HUES64 (cell line): Measurements from ENCODE around the gene SGIP1.
"Not testable (repeated sequence)": the region's sequence is repeated elsewhere in the genome, so short reads cannot be mapped to it uniquely, and the experiment has no call there.

Experiments
- H3K27ac ChIP-seq: 2 replicates; pipeline ENCODE4 v1.7.0; 2013; ENCODE audit warnings: low read depth, low read length, inconsistent platforms
- H3K27me3 ChIP-seq: 2 replicates; pipeline ENCODE4 v1.6.1; 2013; ENCODE audit warnings: mild to moderate bottlenecking, low read length; ENCODE audit not compliant: insufficient read depth
- H3K36me3 ChIP-seq: 2 replicates; pipeline ENCODE4 v1.6.1; 2013; ENCODE audit warnings: mild to moderate bottlenecking, low read length; ENCODE audit not compliant: insufficient read depth
- H3K4me1 ChIP-seq: 2 replicates; pipeline ENCODE4 v1.6.1; 2013; ENCODE audit warnings: mild to moderate bottlenecking, low read length, moderate library complexity; ENCODE audit not compliant: insufficient read depth
- H3K4me3 ChIP-seq: 2 replicates; pipeline ENCODE4 v1.5.1; 2013; ENCODE audit warnings: mild to moderate bottlenecking, low read length, moderate library complexity
- H3K9ac ChIP-seq: 2 replicates; pipeline ENCODE4 v1.6.1; 2013; ENCODE audit warnings: mild to moderate bottlenecking, low read depth, low read length
- H3K9me3 ChIP-seq: 2 replicates; pipeline ENCODE4 v1.6.1; 2013; ENCODE audit warnings: low read depth, low read length; ENCODE audit not compliant: insufficient read depth
- WGBS: fragments of 150-250, 120-280 bp; methylation state at CpG from one replicate; pipeline ENCODE4 v1.1.7; 2013; ENCODE audit warnings: missing lambda C conversion rate; 5-methylcytosine and 5-hydroxymethylcytosine counted together

Gene SGIP1

GRCh38 chr1:66704177-66704875, 170.4 kb downstream of the SGIP1 start:
- H3K36me3 ChIP-seq: no peaks in the 10 kb centered on the region
- 97% methylated on average over 4 of the region's 4 CpGs for WGBS
- no peaks in the 10 kb centered on the region for H3K4me1 ChIP-seq
- no peak overlapping the region for H3K27ac ChIP-seq
- H3K9me3 ChIP-seq: no peaks in the 10 kb centered on the region
- H3K9ac ChIP-seq: no peak overlapping the region
- no peak overlapping the region for H3K4me3 ChIP-seq
- H3K27me3 ChIP-seq: no peaks in the 10 kb centered on the region

GRCh38 chr1:66705110-66705509, 171.2 kb downstream of the SGIP1 start:
- Histone ChIP-seq H3K9ac (no peak overlapping the region), H3K36me3 (no peaks in the 10 kb centered on the region), H3K9me3 (no peaks in the 10 kb centered on the region), H3K27ac (no peak overlapping the region), H3K27me3 (no peaks in the 10 kb centered on the region), H3K4me3 (no peak overlapping the region), H3K4me1 (no peaks in the 10 kb centered on the region)
- 92% methylated on average over 3 of the region's 5 CpGs for WGBS

GRCh38 chr1:66711420-66711819, 177.5 kb downstream of the SGIP1 start:
- H3K36me3 ChIP-seq: no peaks in the 10 kb centered on the region
- H3K9ac ChIP-seq: no peak overlapping the region
- H3K27ac ChIP-seq: no peak overlapping the region
- no peaks in the 10 kb centered on the region for H3K27me3 ChIP-seq
- peaks cover 11% of the 10 kb centered on the region; the same call in 1 of the 2 replicates for H3K4me1 ChIP-seq
- H3K4me3 ChIP-seq: no peak overlapping the region
- no peaks in the 10 kb centered on the region for H3K9me3 ChIP-seq
- 38% methylated on average over 2 of the region's 2 CpGs for WGBS

GRCh38 chr1:66712839-66713238, 178.9 kb downstream of the SGIP1 start:
- H3K36me3 ChIP-seq: no peaks in the 10 kb centered on the region
- H3K4me1 ChIP-seq: peaks cover 11% of the 10 kb centered on the region; the same call in 1 of the 2 replicates
- 46% methylated on average over 2 of the region's 2 CpGs for WGBS
- H3K27ac ChIP-seq: no peak overlapping the region
- H3K27me3 ChIP-seq: no peaks in the 10 kb centered on the region
- no peaks in the 10 kb centered on the region for H3K9me3 ChIP-seq
- H3K9ac ChIP-seq: no peak overlapping the region
- H3K4me3 ChIP-seq: no peak overlapping the region

GRCh38 chr1:66723985-66724384, 190.0 kb downstream of the SGIP1 start:
- no peaks in the 10 kb centered on the region for H3K27me3 ChIP-seq
- no peaks in the 10 kb centered on the region for H3K4me1 ChIP-seq
- no peak overlapping the region for H3K9ac ChIP-seq
- H3K9me3 ChIP-seq: no peaks in the 10 kb centered on the region
- no peaks in the 10 kb centered on the region for H3K36me3 ChIP-seq
- no peak overlapping the region for H3K4me3 ChIP-seq
- no peak overlapping the region for H3K27ac ChIP-seq

- Histone ChIP-seq H3K27me3 (no peaks in the 10 kb centered on the region), H3K4me1 (no peaks in the 10 kb centered on the region; the same call in 1 of the 2 replicates), H3K36me3 (no peaks in the 10 kb centered on the region), H3K9ac (no peak overlapping the region), H3K27ac (no peak overlapping the region), H3K9me3 (no peaks in the 10 kb centered on the region), H3K4me3 (no peak overlapping the region)
- 35% methylated on average over 9 of the region's 9 CpGs for WGBS
Observed at GRCh38 chr1:66725885-66726665, 192.1 kb downstream of the SGIP1 start.

GRCh38 chr1:66728021-66728420, 194.1 kb downstream of the SGIP1 start:
- no peak overlapping the region for H3K9ac ChIP-seq
- no peak overlapping the region for H3K27ac ChIP-seq
- H3K9me3 ChIP-seq: no peaks in the 10 kb centered on the region
- no peaks in the 10 kb centered on the region for H3K36me3 ChIP-seq
- no peaks in the 10 kb centered on the region for H3K27me3 ChIP-seq
- WGBS: no CpG with 5 or more reads among the region's 2 CpGs
- no peak overlapping the region for H3K4me3 ChIP-seq
- no peaks in the 10 kb centered on the region; the same call in 1 of the 2 replicates for H3K4me1 ChIP-seq

GRCh38 chr1:66728716-66729115, 194.8 kb downstream of the SGIP1 start:
- H3K36me3 ChIP-seq, H3K27me3 ChIP-seq, H3K27ac ChIP-seq, H3K4me3 ChIP-seq, H3K4me1 ChIP-seq, H3K9ac ChIP-seq, H3K9me3 ChIP-seq: not testable (repeated sequence)

GRCh38 chr1:66729119-66729518, 195.2 kb downstream of the SGIP1 start:
- WGBS: 96% methylated on average over 5 of the region's 6 CpGs
- Histone ChIP-seq H3K9me3 (no peaks in the 10 kb centered on the region), H3K36me3 (no peaks in the 10 kb centered on the region), H3K27ac (no peak overlapping the region), H3K27me3 (no peaks in the 10 kb centered on the region), H3K4me1 (no peaks in the 10 kb centered on the region; the same call in 1 of the 2 replicates), H3K9ac (no peak overlapping the region), H3K4me3 (no peak overlapping the region)

- H3K36me3 ChIP-seq: no peaks in the 10 kb centered on the region
- WGBS: 98% methylated on average over 3 of the region's 3 CpGs
- no peak overlapping the region for H3K4me3 ChIP-seq
- H3K9ac ChIP-seq: no peak overlapping the region
- no peaks in the 10 kb centered on the region for H3K9me3 ChIP-seq
- H3K27ac ChIP-seq: no peak overlapping the region
- no peaks in the 10 kb centered on the region; the same call in 1 of the 2 replicates for H3K4me1 ChIP-seq
- no peaks in the 10 kb centered on the region for H3K27me3 ChIP-seq
Observed at GRCh38 chr1:66729523-66729922, 195.6 kb downstream of the SGIP1 start.

- H3K9ac ChIP-seq: no peak overlapping the region
- no peaks in the 10 kb centered on the region for H3K9me3 ChIP-seq
- no peaks in the 10 kb centered on the region for H3K27me3 ChIP-seq
- H3K4me1 ChIP-seq: no peaks in the 10 kb centered on the region; the same call in 1 of the 2 replicates
- no peak overlapping the region for H3K27ac ChIP-seq
- H3K36me3 ChIP-seq: no peaks in the 10 kb centered on the region
- WGBS: 78% methylated on average over 2 of the region's 2 CpGs
- no peak overlapping the region for H3K4me3 ChIP-seq
Observed at GRCh38 chr1:66730462-66730861, 196.5 kb downstream of the SGIP1 start.
